K562 (cell line): ENCODE data around the gene CEMIP. TPM values are rescaled to one million over a fixed set of nuclear protein-coding genes. Genes with fewer than 3 reads are reported as not detected.

ENCODE experiments used
- ATAC-seq: fragments of 200-7000 bp; cut with Tn5 transposase; 3 replicates; pipeline ENCODE4 v1.9.1; 2020; ENCODE audit warnings: moderate library complexity
- BruUV-seq: library from RNA; stranded (reverse); fragments of 400-500 nt; replicated peaks from 2 replicates; lab custom pipeline; 2021; lab: Mats Ljungman, UMichigan
- CTCF ChIA-PET: fragments of 300-600 bp; formaldehyde crosslinking; extraction: SDS; loops from one replicate; lab custom pipeline; 2021; ENCODE audit warnings: low intra/inter-chr PET ratio; lab: Yijun Ruan, JAX
- POLR2A ChIA-PET: fragments of 300-600, 350-650 bp; sonication (Branson Sonifier 250); formaldehyde crosslinking; extraction: SDS; loops from one replicate; lab custom pipeline; 2021; ENCODE audit warnings: antibody characterized with exemption, inconsistent platforms; lab: Yijun Ruan, JAX
- DNase-seq, 4 experiments: peaks; one replicate each; pipeline versions ENCODE4 v3.0.0 to v3.0.0-alpha.2; 2011 to 2018; ENCODE audit warnings: low spot score in 3 of 4, mixed read lengths in 3 of 4; ENCODE audit errors: extremely low read depth in 1 of 4
- FAIRE-seq: peaks from 2 replicates; lab custom pipeline; 2011; peaks lifted over from hg19 to GRCh38; lab: Jason Lieb, UNC
- H2AFZ ChIP-seq: 2 replicates; pipeline ENCODE4 v1.6.0; 2011; ENCODE audit warnings: low read depth, low read length, control low read depth, inconsistent platforms
- H3K27ac ChIP-seq: fragments of 200-600 bp; 3 replicates; pipeline ENCODE4 v1.8.0; 2011; ENCODE audit warnings: low read depth, mild to moderate bottlenecking, control low read depth, inconsistent platforms, low read length, moderate library complexity, mixed read lengths; ENCODE audit errors: extremely low read depth
- H3K27me3 ChIP-seq, 2 experiments: fragments of 300-600 bp in 1 of 2; 2 replicates in 1 of 2; 3 replicates in 1 of 2; pipeline versions ENCODE4 v1.6.0 to v1.8.0; 2011; ENCODE audit warnings: inconsistent platforms in 2 of 2, low read length in 2 of 2, mild to moderate bottlenecking in 1 of 2, mixed read lengths in 1 of 2, moderate library complexity in 1 of 2; ENCODE audit not compliant: control insufficient read depth in 2 of 2, insufficient read depth in 2 of 2
- H3K36me3 ChIP-seq: fragments of 300-600 bp; 3 replicates; pipeline ENCODE4 v1.8.0; 2011; ENCODE audit warnings: mild to moderate bottlenecking, low read length, inconsistent platforms; ENCODE audit not compliant: control insufficient read depth, insufficient read depth
- H3K4me1 ChIP-seq, 2 experiments: fragments of 200-600 bp in 1 of 2; replicated peaks in 1 of 2; 2 replicates in 1 of 2; 3 replicates in 1 of 2; pipeline versions ENCODE4 v1.5.1 to v1.8.0; 2011; ENCODE audit warnings: inconsistent platforms in 2 of 2, low read length in 2 of 2, mild to moderate bottlenecking in 1 of 2, mixed read lengths in 1 of 2, moderate library complexity in 1 of 2; ENCODE audit not compliant: control insufficient read depth in 2 of 2, insufficient read depth in 2 of 2
- H3K4me2 ChIP-seq: 2 replicates; pipeline ENCODE4 v1.6.1; 2011; ENCODE audit warnings: low read length, control low read depth, inconsistent platforms, mixed read lengths; ENCODE audit not compliant: insufficient read depth
- H3K4me3 ChIP-seq: fragments of 200-600 bp; sonication (generic), shearing (Covaris generic); 2 replicates; pipeline ENCODE4 v1.5.1; 2016; ENCODE audit warnings: control low read depth, inconsistent platforms
- H3K79me2 ChIP-seq: fragments of 200-600 bp; 3 replicates; pipeline ENCODE4 v1.8.0; 2011; ENCODE audit warnings: low read length, inconsistent platforms; ENCODE audit not compliant: control insufficient read depth, insufficient read depth
- H3K9ac ChIP-seq, 2 experiments: 2 replicates each; pipeline versions ENCODE4 v1.6.0 to v1.6.1; 2011; ENCODE audit warnings: low read depth in 2 of 2, low read length in 2 of 2, control low read depth in 1 of 2, inconsistent platforms in 1 of 2, mild to moderate bottlenecking in 1 of 2, mixed read lengths in 1 of 2; ENCODE audit not compliant: insufficient read depth in 1 of 2
- H3K9me1 ChIP-seq: one replicate; pipeline ENCODE4 v1.6.0; 2011; ENCODE audit warnings: inconsistent platforms, mild to moderate bottlenecking, low read length, moderate library complexity; ENCODE audit not compliant: control insufficient read depth, insufficient read depth
- H3K9me3 ChIP-seq: replicated peaks from 2 replicates; pipeline ENCODE4 v1.5.1; 2011; ENCODE audit warnings: low read depth, low read length, inconsistent platforms; ENCODE audit not compliant: control insufficient read depth, insufficient read depth
- H4K20me1 ChIP-seq: replicated peaks from 2 replicates; pipeline ENCODE4 v1.6.1; 2011; ENCODE audit warnings: low read length, inconsistent platforms, mixed read lengths; ENCODE audit not compliant: control insufficient read depth, insufficient read depth
- CREB5 ChIP-seq: fragments of 250-450 bp; sonication (Bioruptor Pico); IDR thresholded peaks from 2 replicates; pipeline ENCODE4 v1.5.0; 2020; ENCODE audit warnings: mild to moderate bottlenecking
- FOXM1 ChIP-seq, 2 experiments: fragments of 450-650 bp in 1 of 2; sonication (generic) in 1 of 2; formaldehyde crosslinking in 1 of 2; IDR thresholded peaks; 2 replicates each; pipeline versions ENCODE4 v1.6.1 to v1.9.0; 2017 to 2022; ENCODE audit warnings: low read depth in 2 of 2, mild to moderate bottlenecking in 2 of 2, missing genetic modification reagents in 1 of 2, moderate library complexity in 1 of 2
- GATAD2A ChIP-seq: fragments of 450-650 bp; IDR thresholded peaks from 2 replicates; pipeline ENCODE4 v1.6.1; 2017
- MECOM ChIP-seq: fragments of 250-450 bp; sonication (Bioruptor Pico); IDR thresholded peaks from 2 replicates; pipeline ENCODE4 v1.8.0; 2022; ENCODE audit warnings: inconsistent platforms
- MTA3 ChIP-seq: fragments of 450-650 bp; formaldehyde crosslinking; IDR thresholded peaks from 2 replicates; pipeline ENCODE4 v1.6.1; 2017; ENCODE audit warnings: mild to moderate bottlenecking, borderline replicate concordance
- NKRF ChIP-seq: fragments of 450-650 bp; IDR thresholded peaks from 2 replicates; pipeline ENCODE4 v1.6.1; 2016; ENCODE audit warnings: borderline replicate concordance
- NR4A1 ChIP-seq, 2 experiments: fragments of 250-450 bp in 1 of 2; fragments of 450-650 bp in 1 of 2; sonication (Bioruptor Pico) in 1 of 2; IDR thresholded peaks; 2 replicates each; pipeline versions ENCODE4 v1.4.0 to v1.6.1; 2016 to 2020; ENCODE audit warnings: mild to moderate bottlenecking in 2 of 2, missing compliant biosample characterization in 1 of 2, missing genetic modification characterization in 1 of 2, moderate library complexity in 1 of 2
- RREB1 ChIP-seq: fragments of 250-450 bp; sonication (Bioruptor Pico); IDR thresholded peaks from 2 replicates; pipeline ENCODE4 v1.4.0; 2020
- SNIP1 ChIP-seq: fragments of 450-650 bp; IDR thresholded peaks from 2 replicates; pipeline ENCODE4 v1.7.1; 2017; ENCODE audit warnings: low read depth, mild to moderate bottlenecking
- TARDBP ChIP-seq: fragments of 450-650 bp; IDR thresholded peaks from 2 replicates; pipeline ENCODE4 v1.6.1; 2016
- ZNF436 ChIP-seq: fragments of 250-450, 450-650 bp; sonication (Bioruptor Pico); formaldehyde crosslinking; IDR thresholded peaks from 2 replicates; pipeline ENCODE4 v1.7.0; 2020; ENCODE audit warnings: mild to moderate bottlenecking
- WGBS: fragments of 100-300 bp; shearing (Covaris generic); methylation state at CpG from one replicate; pipeline ENCODE4 v1.1.6; 2016; ENCODE audit warnings: low coverage, mixed read lengths; ENCODE audit not compliant: insufficient coverage; ENCODE audit errors: missing lambda C conversion rate; 5-methylcytosine and 5-hydroxymethylcytosine counted together
- in situ Hi-C: fragments of 300-500 bp; cut with MboI; formaldehyde crosslinking; loops from 4 replicates; pipeline ENCODE4 v1.15.0; 2018; ENCODE audit warnings: inconsistent platforms, mixed read lengths
- intact Hi-C: fragments of 100-400 bp; cut with micrococcal nuclease; formaldehyde crosslinking; loops from 2 replicates; pipeline ENCODE4 v1.14.2; 2022
- polyA plus RNA-seq, 8 experiments: library from polyadenylated mRNA; depleted of rRNA in 4 of 8; stranded (reverse) in 5 of 8; unstranded in 3 of 8; fragments of >200 nt; fragmentation: Nextera tagmentation in 2 of 8; fragmentation: Illumina TruSeq in 1 of 8; extraction: Ambion mirVana in 2 of 8; extraction: Trizol in 1 of 8; gene quantifications; 2 replicates each; pipeline versions ENCODE4 v1.2.1 to v1.2.3, GENCODE V29; 2011 to 2014; ENCODE audit warnings: inconsistent platforms in 1 of 8, missing spikeins in 1 of 8
- total RNA-seq, 7 experiments: library from RNA; depleted of rRNA in 6 of 7; stranded (reverse); fragments of >200 nt in 6 of 7; fragmentation: Illumina TruSeq in 2 of 7; extraction: Trizol in 2 of 7; gene quantifications; 2 replicates each; pipeline versions ENCODE4 v1.2.1 to v1.2.3, GENCODE V29; 2011 to 2021; ENCODE audit warnings: low replicate concordance in 1 of 7

Gene CEMIP
- total and polyA plus RNA-seq, 9 of the 15 experiments (the other 6 are each of a cell fraction or from before 2014, with no cell fraction given): 0.33 TPM; not detected in 8

GRCh38 chr15:80913541-80913940 lies 134.4 kb downstream of the CEMIP start:
- ChIA-PET POLR2A (no interaction called here), CTCF (no interaction called here)
- FAIRE-seq: no peak
- ATAC-seq: no peak
- Histone ChIP-seq H2AFZ (no peak overlapping the region), H4K20me1 (no peaks in the 10 kb centered on the region; the same call in 1 of the 2 replicates), H3K36me3 (no peaks in the 10 kb centered on the region), H3K9me3 (no peaks in the 10 kb centered on the region), H3K79me2 (no peaks in the 10 kb centered on the region), H3K4me2 (no peak overlapping the region), H3K27ac (no peak overlapping the region), H3K27me3 (peaks cover 3 to 35% of the 10 kb centered on the region in 2 experiments), H3K9me1 (no peaks in the 10 kb centered on the region), H3K4me3 (no peak overlapping the region), H3K4me1 (no peaks in the 10 kb centered on the region; a peak in 1 of 5 replicates), H3K9ac (no peak overlapping the region)
- DNase-seq: no peak
- BruUV-seq: no TSS peak
- intact Hi-C loops: no loop called here
- WGBS: 14% methylated on average over 5 of the region's 5 CpGs
- in situ Hi-C loops: no loop called here
- TF ChIP-seq TARDBP (no peak), SNIP1 (no peak), MTA3 (no peak), ZNF436 (no peak), MECOM (CRISPR knock-in tag) (no peak), RREB1 (CRISPR knock-in tag) (no peak), GATAD2A (no peak), NR4A1 (CRISPR knock-in tag; IDR thresholded peaks at IDR 0.05) (no peak), NR4A1 (tag; IDR thresholded peaks at IDR 0.05) (no peak), NKRF (no peak), FOXM1 (IDR thresholded peaks at IDR 0.05; ENCODE audit: low read depth) (no peak), FOXM1 (CRISPR knock-in tag; IDR thresholded peaks at IDR 0.05; ENCODE audit: low read depth) (no peak), CREB5 (no peak)
